Naive thymus-derived CD8-positive, alpha-beta T cell (primary cell): ENCODE measurements around the gene SRSF4. TPM values are rescaled to one million over a fixed set of nuclear protein-coding genes. Genes with fewer than 3 reads are reported as not detected.

Source experiments
- ATAC-seq, 2 donors: fragments of 150-1000 bp; cut with Tn5 transposase in 1 of 2; sonication (Bioruptor Pico), chemical (Tn5 transposase) in 1 of 2; 1 replicate in 1 of 2; 2 replicates in 1 of 2; pipeline ENCODE4 v1.10.0; 2021; ENCODE audit warnings: mild to moderate bottlenecking in 2 of 2, moderate library complexity in 2 of 2
- POLR2A ChIA-PET: fragments of 350-600 bp; sonication (Branson Sonifier 250); formaldehyde crosslinking; loops from one replicate; lab custom pipeline; 2021; ENCODE audit warnings: antibody characterized with exemption; lab: Charles Lee
- DNase-seq, 10 donors: peaks; one replicate each; pipeline versions ENCODE4 v3.0.0 to v3.0.0-alpha.2; 2020 to 2022
- H3K27ac Mint-ChIP-seq, 10 donors: one replicate each; pipeline ENCODE4 v1.8.0; 2020 to 2022; ENCODE audit warnings: mild to moderate bottlenecking in 10 of 10, mixed read lengths in 10 of 10, moderate library complexity in 4 of 10, inconsistent platforms in 1 of 10
- H3K27me3 Mint-ChIP-seq, 5 donors: one replicate each; pipeline ENCODE4 v1.8.0; 2021 to 2022; ENCODE audit warnings: mixed read lengths in 5 of 5
- H3K36me3 Mint-ChIP-seq, 3 donors: one replicate each; pipeline ENCODE4 v1.8.0; 2020 to 2022; ENCODE audit warnings: mixed read lengths in 3 of 3, mild to moderate bottlenecking in 2 of 3, inconsistent platforms in 1 of 3
- H3K4me1 Mint-ChIP-seq, 4 donors: one replicate each; pipeline ENCODE4 v1.8.0; 2021 to 2022; ENCODE audit warnings: mixed read lengths in 4 of 4
- H3K4me3 Mint-ChIP-seq, 10 donors: one replicate each; pipeline ENCODE4 v1.8.0; 2020 to 2022; ENCODE audit warnings: mild to moderate bottlenecking in 10 of 10, mixed read lengths in 10 of 10, moderate library complexity in 6 of 10, inconsistent platforms in 1 of 10
- H3K9me3 Mint-ChIP-seq, 9 donors: one replicate each; pipeline ENCODE4 v1.8.0; 2020 to 2022; ENCODE audit warnings: mixed read lengths in 9 of 9, mild to moderate bottlenecking in 3 of 9, inconsistent platforms in 1 of 9, moderate library complexity in 1 of 9
- polyA plus RNA-seq, 3 donors: library from polyadenylated mRNA; unstranded; fragments of 300-500 nt; fragmentation: Illumina TruSeq; gene quantifications; one replicate each; pipeline ENCODE4 v1.2.3, GENCODE V29; 2021
- total RNA-seq, 8 experiments: library from RNA in 2 of 8; stranded (reverse) in 2 of 8; gene quantifications; one replicate each; pipeline ENCODE4 v1.2.3 and lab custom pipeline; 2021 to 2026

SRSF4 gene
- total and polyA plus RNA-seq, 5 experiments from 2014 or later: 73.2 to 104 (median 83.3) TPM

- Mint-ChIP-seq H3K27ac (no peak overlapping the region), H3K9me3 (no peaks in the 10 kb centered on the region), H3K27me3 (no peaks in the 10 kb centered on the region), H3K4me3 (no peak overlapping the region), H3K4me1 (no peaks in the 10 kb centered on the region), H3K36me3 (peaks cover 0 to 45% (median 12%) of the 10 kb centered on the region in 3 donors)
- no peak for DNase-seq
- POLR2A ChIA-PET: interaction anchor here (0.6 to 1.4 kb wide), 5 partner anchors 9 to 480 kb away, joined by 3 to 5 read pairs (median 3); partner anchors contain the start of gene SRSF4
- ATAC-seq: no peak
These were observed 15.3 kb upstream of the SRSF4 start for GRCh38 chr1:29196863-29197589.

GRCh38 chr1:29195881-29196291, 14.2 kb upstream of the SRSF4 start:
- Mint-ChIP-seq H3K27me3 (no peaks in the 10 kb centered on the region), H3K36me3 (peaks cover 2 to 35% (median 10%) of the 10 kb centered on the region in 3 donors), H3K4me1 (no peaks in the 10 kb centered on the region), H3K9me3 (peaks cover 0 to 2% (median 0%) of the 10 kb centered on the region in 9 donors), H3K27ac (no peak overlapping the region), H3K4me3 (no peak overlapping the region)
- POLR2A ChIA-PET: interaction anchor here (0.6 to 1.2 kb wide), 3 partner anchors 9 to 24 kb away, joined by 3 to 4 read pairs (median 3); partner anchors contain the start of gene SRSF4
- ATAC-seq (no peak), DNase-seq (no peak)

- H3K27ac Mint-ChIP-seq: peak overlapping the region in 1 of 10 donors; percentile 6
- POLR2A ChIA-PET: no interaction called here
- peaks cover 0 to 4% (median 0%) of the 10 kb centered on the region in 9 donors for H3K9me3 Mint-ChIP-seq
- no peak overlapping the region for H3K4me3 Mint-ChIP-seq
- H3K27me3 Mint-ChIP-seq: no peaks in the 10 kb centered on the region
- DNase-seq (no peak), ATAC-seq (no peak)
- H3K36me3 Mint-ChIP-seq: peaks cover 5 to 21% (median 7%) of the 10 kb centered on the region in 3 donors
- H3K4me1 Mint-ChIP-seq: no peaks in the 10 kb centered on the region
These were observed 12.3 kb upstream of the SRSF4 start for GRCh38 chr1:29193879-29194455.

- peaks cover 5 to 18% (median 7%) of the 10 kb centered on the region in 3 donors for H3K36me3 Mint-ChIP-seq
- ATAC-seq (no peak), DNase-seq (no peak)
- no peaks in the 10 kb centered on the region for H3K27me3 Mint-ChIP-seq
- POLR2A ChIA-PET: no interaction called here
- H3K27ac Mint-ChIP-seq: no peak overlapping the region
- H3K4me1 Mint-ChIP-seq: no peaks in the 10 kb centered on the region
- H3K9me3 Mint-ChIP-seq: peaks cover 0 to 4% (median 0%) of the 10 kb centered on the region in 9 donors
- H3K4me3 Mint-ChIP-seq: no peak overlapping the region
These were observed 9.0 kb upstream of the SRSF4 start for GRCh38 chr1:29190718-29191117.

- H3K27me3 Mint-ChIP-seq: no peaks in the 10 kb centered on the region
- peaks cover 0 to 4% (median 0%) of the 10 kb centered on the region in 9 donors for H3K9me3 Mint-ChIP-seq
- peak overlapping the region in 1 of 10 donors; percentile 45 for H3K27ac Mint-ChIP-seq
- no peak overlapping the region for H3K4me3 Mint-ChIP-seq
- peaks cover 0 to 5% (median 2%) of the 10 kb centered on the region in 3 donors for H3K36me3 Mint-ChIP-seq
- DNase-seq (no peak), ATAC-seq (no peak)
- POLR2A ChIA-PET: interaction anchor here (0.5 to 0.8 kb wide), 2 partner anchors 9 to 857 kb away, joined by 3 to 4 read pairs; no protein-coding TSS in a partner anchor
- peaks cover 0 to 10% (median 5%) of the 10 kb centered on the region in 4 donors for H3K4me1 Mint-ChIP-seq
These were observed 5.0 kb upstream of the SRSF4 start for GRCh38 chr1:29186707-29187106.

- H3K4me1 Mint-ChIP-seq: peaks cover 0 to 10% (median 5%) of the 10 kb centered on the region in 4 donors
- peak overlapping the region in 1 of 10 donors; percentile 45 for H3K27ac Mint-ChIP-seq
- H3K9me3 Mint-ChIP-seq: peaks cover 0 to 4% (median 0%) of the 10 kb centered on the region in 9 donors
- no peak overlapping the region for H3K4me3 Mint-ChIP-seq
- DNase-seq (no peak), ATAC-seq (no peak)
- POLR2A ChIA-PET: interaction anchor here (0.5 kb wide), 1 partner anchor 857 kb away, joined by 3 read pairs; no protein-coding TSS in a partner anchor
- H3K36me3 Mint-ChIP-seq: peaks cover 0 to 5% (median 2%) of the 10 kb centered on the region in 3 donors
- no peaks in the 10 kb centered on the region for H3K27me3 Mint-ChIP-seq
These were observed 4.6 kb upstream of the SRSF4 start for GRCh38 chr1:29186252-29186651.

- ATAC-seq: no peak
- Mint-ChIP-seq H3K4me3 (peak overlapping the region in 9 of 10 donors; percentile 3 to 96 (median 89)), H3K9me3 (no peaks in the 10 kb centered on the region), H3K4me1 (peaks cover 20 to 36% (median 29%) of the 10 kb centered on the region in 4 donors), H3K27me3 (no peaks in the 10 kb centered on the region), H3K36me3 (peaks cover 0 to 17% (median 7%) of the 10 kb centered on the region in 3 donors), H3K27ac (peak overlapping the region in 6 of 10 donors; percentile 29 to 97 (median 86))
- POLR2A ChIA-PET: interaction anchor here (0.7 to 1.2 kb wide), 2 partner anchors 81 to 1535 kb away, joined by 3 to 5 read pairs; no protein-coding TSS in a partner anchor
- no peak for DNase-seq
These were observed 1.6 kb upstream of the SRSF4 start for GRCh38 chr1:29183287-29183686.

- Mint-ChIP-seq H3K4me3 (peak overlapping the region; percentile 89 to 96 (median 94)), H3K36me3 (peaks cover 0 to 31% (median 7%) of the 10 kb centered on the region in 3 donors), H3K27me3 (no peaks in the 10 kb centered on the region), H3K9me3 (no peaks in the 10 kb centered on the region), H3K27ac (peak overlapping the region; percentile 81 to 97 (median 96)), H3K4me1 (peaks cover 27 to 60% (median 51%) of the 10 kb centered on the region in 4 donors)
- POLR2A ChIA-PET: interaction anchor here (0.7 to 2.2 kb wide), 24 partner anchors 9 to 1573 kb away, joined by 3 to 37 read pairs (median 6); partner anchors contain the start of genes ATP5IF1, EPB41, GMEB1 and MECR
- ATAC-seq: peak in 1 of 2 donors; percentile 0
- DNase-seq: peak in 1 of 10 donors; percentile 8
These were observed 945 bp downstream of the SRSF4 start for GRCh38 chr1:29180497-29181412.

- Mint-ChIP-seq H3K4me1 (peaks cover 28 to 64% (median 51%) of the 10 kb centered on the region in 4 donors), H3K27ac (peak overlapping the region in 9 of 10 donors; percentile 14 to 97 (median 84)), H3K27me3 (no peaks in the 10 kb centered on the region), H3K4me3 (peak overlapping the region; percentile 89 to 96 (median 94)), H3K36me3 (peaks cover 0 to 33% (median 7%) of the 10 kb centered on the region in 3 donors), H3K9me3 (no peaks in the 10 kb centered on the region)
- DNase-seq (no peak), ATAC-seq (no peak)
- POLR2A ChIA-PET: no interaction called here
These were observed 2.0 kb downstream of the SRSF4 start for GRCh38 chr1:29179641-29180184.

- Mint-ChIP-seq H3K4me3 (peak overlapping the region in 9 of 10 donors; percentile 15 to 89 (median 55)), H3K27ac (peak overlapping the region in 9 of 10 donors; percentile 3 to 85 (median 56)), H3K27me3 (no peaks in the 10 kb centered on the region), H3K9me3 (no peaks in the 10 kb centered on the region), H3K36me3 (peaks cover 0 to 44% (median 11%) of the 10 kb centered on the region in 3 donors), H3K4me1 (peaks cover 32 to 71% (median 60%) of the 10 kb centered on the region in 4 donors)
- POLR2A ChIA-PET: interaction anchor here (0.6 to 0.7 kb wide), 2 partner anchors 15 to 52 kb away, joined by 3 to 4 read pairs; no protein-coding TSS in a partner anchor
- DNase-seq (peak in 1 of 10 donors; percentile 26), ATAC-seq (no peak)
These were observed 4.5 kb downstream of the SRSF4 start for GRCh38 chr1:29177022-29177705.

- Mint-ChIP-seq H3K9me3 (no peaks in the 10 kb centered on the region), H3K27ac (peak overlapping the region in 2 of 10 donors; percentile 3 to 34), H3K4me1 (peaks cover 35 to 73% (median 63%) of the 10 kb centered on the region in 4 donors), H3K27me3 (no peaks in the 10 kb centered on the region), H3K4me3 (peak overlapping the region in 6 of 10 donors; percentile 24 to 49 (median 28)), H3K36me3 (peaks cover 0 to 48% (median 11%) of the 10 kb centered on the region in 3 donors)
- POLR2A ChIA-PET: interaction anchor here (0.6 to 0.7 kb wide), 2 partner anchors 14 to 52 kb away, joined by 3 to 4 read pairs; no protein-coding TSS in a partner anchor
- ATAC-seq: no peak
- DNase-seq: no peak
These were observed 5.1 kb downstream of the SRSF4 start for GRCh38 chr1:29176576-29176975.
